HepG2 (cell line): Measurements from ENCODE around the gene ESYT3. TPM values are rescaled to one million over a fixed set of nuclear protein-coding genes. Genes with fewer than 3 reads are reported as not detected.

Experiments
- ADNP ChIP-seq: sonication (generic); formaldehyde crosslinking; IDR thresholded peaks from 2 replicates; pipeline ENCODE4 v1.4.0; 2020; ENCODE audit warnings: missing genetic modification reagents
- ATRX ChIP-seq: sonication (generic); formaldehyde crosslinking; IDR thresholded peaks from 2 replicates; pipeline ENCODE4 v1.4.0; 2020; ENCODE audit warnings: missing genetic modification reagents, borderline replicate concordance
- CCDC6 ChIP-seq: sonication (generic); formaldehyde crosslinking; IDR thresholded peaks from 2 replicates; pipeline ENCODE4 v1.8.1; 2022; ENCODE audit warnings: mild to moderate bottlenecking, missing genetic modification reagents, moderate library complexity
- ELF1 ChIP-seq: sonication (generic); formaldehyde crosslinking; IDR thresholded peaks from 2 replicates; pipeline ENCODE4 v1.4.0; 2020; ENCODE audit warnings: missing genetic modification reagents
- GATAD1 ChIP-seq: IDR thresholded peaks from 2 replicates; pipeline ENCODE4 v1.6.1; 2016; ENCODE audit warnings: missing genetic modification reagents, missing compliant biosample characterization
- HNF4A ChIP-seq: sonication (generic); formaldehyde crosslinking; IDR thresholded peaks from 2 replicates; pipeline ENCODE4 v1.4.0; 2020; ENCODE audit warnings: missing genetic modification reagents
- HNRNPK ChIP-seq: fragments of 200-400 bp; formaldehyde crosslinking; IDR thresholded peaks from 2 replicates; pipeline ENCODE4 v1.6.1; 2018; ENCODE audit warnings: low read length, low read depth, moderate library complexity, mild to moderate bottlenecking; ENCODE audit not compliant: poor library complexity, severe bottlenecking
- IRF2 ChIP-seq: IDR thresholded peaks from 2 replicates; pipeline ENCODE4 v1.6.1; 2018; ENCODE audit warnings: missing genetic modification reagents, missing compliant biosample characterization
- JUNB ChIP-seq: sonication (generic); formaldehyde crosslinking; IDR thresholded peaks from 2 replicates; pipeline ENCODE4 v1.8.0; 2022; ENCODE audit warnings: missing genetic modification reagents, mild to moderate bottlenecking, borderline replicate concordance
- JUND ChIP-seq: sonication (generic); formaldehyde crosslinking; IDR thresholded peaks from 2 replicates; pipeline ENCODE4 v1.8.0; 2022; ENCODE audit warnings: mild to moderate bottlenecking, missing genetic modification reagents
- NKX3-1 ChIP-seq: sonication (generic); formaldehyde crosslinking; IDR thresholded peaks from 2 replicates; pipeline ENCODE4 v1.5.0; 2020; ENCODE audit warnings: missing genetic modification reagents
- NONO ChIP-seq, 2 experiments: fragments of 450-650 bp in 1 of 2; sonication (generic) in 1 of 2; formaldehyde crosslinking in 1 of 2; IDR thresholded peaks in 1 of 2; conservative IDR thresholded peaks in 1 of 2; 2 replicates each; pipeline versions ENCODE4 v1.6.1 to v1.8.0; 2017 to 2022; ENCODE audit warnings: mild to moderate bottlenecking in 1 of 2, missing genetic modification reagents in 1 of 2, moderate library complexity in 1 of 2
- NR2F6 ChIP-seq, 2 experiments: IDR thresholded peaks; 2 replicates each; pipeline ENCODE4 v1.6.1; 2016; ENCODE audit warnings: antibody characterized with exemption in 1 of 2, mild to moderate bottlenecking in 1 of 2
- POLR2G ChIP-seq: fragments of 200-400 bp; formaldehyde crosslinking; IDR thresholded peaks from 2 replicates; pipeline ENCODE4 v1.6.1; 2018; ENCODE audit warnings: mild to moderate bottlenecking, low read depth, low read length, moderate library complexity
- SRSF1 ChIP-seq: fragments of 200-400 bp; formaldehyde crosslinking; optimal IDR thresholded peaks from 2 replicates; pipeline ENCODE3; 2017; ENCODE audit warnings: mild to moderate bottlenecking, low read depth, low read length, moderate library complexity
- TOE1 ChIP-seq: sonication (generic); formaldehyde crosslinking; IDR thresholded peaks from 2 replicates; pipeline ENCODE4 v1.4.0; 2020; ENCODE audit warnings: mild to moderate bottlenecking, missing genetic modification reagents
- ZBTB3 ChIP-seq: sonication (generic); formaldehyde crosslinking; IDR thresholded peaks from 2 replicates; pipeline ENCODE4 v1.4.0; 2020; ENCODE audit warnings: low read depth, mild to moderate bottlenecking, moderate library complexity, missing genetic modification reagents, borderline replicate concordance
- ZMYM3 ChIP-seq: sonication (generic); formaldehyde crosslinking; IDR thresholded peaks from 2 replicates; pipeline ENCODE4 v1.5.1; 2020; ENCODE audit warnings: mild to moderate bottlenecking, missing genetic modification reagents
- ZNF296 ChIP-seq: sonication (generic); formaldehyde crosslinking; conservative IDR thresholded peaks from 2 replicates; pipeline ENCODE4 v1.5.0; 2020; ENCODE audit warnings: mild to moderate bottlenecking, missing genetic modification reagents
- ZNF329 ChIP-seq: sonication (generic); formaldehyde crosslinking; IDR thresholded peaks from 2 replicates; pipeline ENCODE4 v1.9.0; 2021; ENCODE audit warnings: low read depth, mild to moderate bottlenecking, missing genetic modification reagents
- ZNF337 ChIP-seq: sonication (generic); formaldehyde crosslinking; IDR thresholded peaks from 2 replicates; pipeline ENCODE4 v1.5.1; 2020; ENCODE audit warnings: missing genetic modification reagents, low read depth, mild to moderate bottlenecking, borderline replicate concordance
- ZNF768 ChIP-seq: sonication (generic); formaldehyde crosslinking; IDR thresholded peaks from 2 replicates; pipeline ENCODE4 v1.4.0; 2020; ENCODE audit warnings: missing genetic modification reagents
- ZNF883 ChIP-seq: sonication (generic); formaldehyde crosslinking; IDR thresholded peaks from 2 replicates; pipeline ENCODE4 v1.5.1; 2020; ENCODE audit warnings: mild to moderate bottlenecking, missing genetic modification reagents; ENCODE audit errors: not compliant biosample characterization
- polyA plus RNA-seq, 8 experiments: library from polyadenylated mRNA; depleted of rRNA in 3 of 8; stranded (reverse) in 7 of 8; unstranded in 1 of 8; fragments of >200 nt; fragmentation: Illumina TruSeq in 4 of 8; extraction: Trizol in 4 of 8; gene quantifications; 2 replicates each; pipeline versions ENCODE4 v1.2.1 to v1.2.3, GENCODE V29; 2011 to 2016; ENCODE audit warnings: low read depth in 4 of 8, missing spikeins in 1 of 8, mixed read lengths in 1 of 8; ENCODE audit not compliant: insufficient read depth in 1 of 8
- total RNA-seq, 5 experiments: library from RNA; depleted of rRNA; stranded (reverse); fragments of >200 nt; fragmentation: Illumina TruSeq; extraction: Trizol; gene quantifications; 2 replicates each; pipeline ENCODE4 v1.2.3, GENCODE V29; 2016; ENCODE audit warnings: low read depth in 1 of 5
- TF ChIP-seq, protein P1 (sequence below): sonication (generic); formaldehyde crosslinking; IDR thresholded peaks from 2 replicates; pipeline ENCODE4 v1.4.0; 2020; ENCODE audit warnings: mild to moderate bottlenecking, missing genetic modification reagents
- TF ChIP-seq, protein P2 (sequence below): sonication (generic); formaldehyde crosslinking; IDR thresholded peaks from 2 replicates; pipeline ENCODE4 v1.5.1; 2020; ENCODE audit warnings: mild to moderate bottlenecking, missing genetic modification reagents, borderline replicate concordance
- TF ChIP-seq, protein P3 (sequence below): sonication (generic); formaldehyde crosslinking; IDR thresholded peaks from 2 replicates; pipeline ENCODE4 v1.5.1; 2020; ENCODE audit warnings: mild to moderate bottlenecking, missing genetic modification reagents

ESYT3 gene
- total and polyA plus RNA-seq, 2 of the 13 experiments (the other 11 are each of a cell fraction or from before 2014, with no cell fraction given), result 1.5 to 4.1 TPM

DNA sequence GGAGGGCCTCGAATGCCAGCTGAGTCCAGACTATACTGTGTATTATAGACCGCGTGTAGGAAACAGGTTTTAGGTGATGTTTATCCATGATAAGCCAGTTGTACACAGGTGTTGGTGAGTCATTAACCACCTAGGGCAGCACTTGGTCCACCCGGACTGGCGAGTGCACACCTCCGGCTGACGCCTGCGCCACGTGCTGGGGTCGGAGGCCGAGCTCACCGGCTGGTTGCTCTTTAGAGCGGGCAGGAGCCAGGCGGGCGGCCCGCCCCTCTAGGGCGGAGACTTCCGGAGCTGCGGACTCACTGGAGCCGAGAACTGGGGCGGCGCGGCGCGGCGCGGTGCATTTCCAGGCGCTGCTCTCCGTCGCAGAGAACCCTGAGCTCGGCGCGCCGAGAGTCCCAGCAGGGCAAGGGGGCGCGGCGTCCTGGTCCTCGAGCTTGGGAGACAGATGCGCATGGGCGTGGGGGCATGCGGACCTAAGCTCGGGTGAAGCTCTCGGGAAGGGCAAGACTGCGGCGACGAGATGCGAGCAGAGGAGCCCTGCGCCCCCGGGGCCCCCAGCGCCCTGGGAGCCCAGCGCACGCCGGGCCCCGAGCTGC lies at the start of gene ESYT3 (continued):
- TF ChIP-seq NONO (IDR thresholded peaks at IDR 0.05), result no peak
- peak; percentile 55 for TF ChIP-seq NONO (CRISPR knock-in tag; conservative IDR thresholded peaks at IDR 0.05)
- TF ChIP-seq, protein P1, sequence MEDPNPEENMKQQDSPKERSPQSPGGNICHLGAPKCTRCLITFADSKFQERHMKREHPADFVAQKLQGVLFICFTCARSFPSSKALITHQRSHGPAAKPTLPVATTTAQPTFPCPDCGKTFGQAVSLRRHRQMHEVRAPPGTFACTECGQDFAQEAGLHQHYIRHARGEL (CRISPR knock-in tag), result no peak
- TF ChIP-seq ZNF329 (CRISPR knock-in tag), result peak; percentile 79
- TF ChIP-seq POLR2G, result peak; percentile 44; the same call in 1 of the 2 replicates
- 0 out of 2 replicates have a peak, but pooled peaks have one; percentile 49 for TF ChIP-seq JUND (CRISPR knock-in tag)
- peak; percentile 23; the same call in 1 of the 2 replicates for TF ChIP-seq GATAD1 (CRISPR knock-in tag)
- TF ChIP-seq ATRX (CRISPR knock-in tag), result no peak
- peak; percentile 97 for TF ChIP-seq ZNF883 (CRISPR knock-in tag)
- peak; percentile 68 for TF ChIP-seq ELF1 (CRISPR knock-in tag)
- TF ChIP-seq NKX3-1, result peak; percentile 98
- TF ChIP-seq HNRNPK, result no peak
- TF ChIP-seq JUNB (CRISPR knock-in tag), result 0 out of 2 replicates have a peak, but pooled peaks have one; percentile 56
- TF ChIP-seq SRSF1, result no peak
- no peak for TF ChIP-seq IRF2 (CRISPR knock-in tag)
- peak; percentile 95 for TF ChIP-seq CCDC6
- 0 out of 2 replicates have a peak, but pooled peaks have one; percentile 15 for TF ChIP-seq ZNF337 (CRISPR knock-in tag)
- no peak for TF ChIP-seq ZMYM3 (CRISPR knock-in tag)
- TF ChIP-seq, protein P2, sequence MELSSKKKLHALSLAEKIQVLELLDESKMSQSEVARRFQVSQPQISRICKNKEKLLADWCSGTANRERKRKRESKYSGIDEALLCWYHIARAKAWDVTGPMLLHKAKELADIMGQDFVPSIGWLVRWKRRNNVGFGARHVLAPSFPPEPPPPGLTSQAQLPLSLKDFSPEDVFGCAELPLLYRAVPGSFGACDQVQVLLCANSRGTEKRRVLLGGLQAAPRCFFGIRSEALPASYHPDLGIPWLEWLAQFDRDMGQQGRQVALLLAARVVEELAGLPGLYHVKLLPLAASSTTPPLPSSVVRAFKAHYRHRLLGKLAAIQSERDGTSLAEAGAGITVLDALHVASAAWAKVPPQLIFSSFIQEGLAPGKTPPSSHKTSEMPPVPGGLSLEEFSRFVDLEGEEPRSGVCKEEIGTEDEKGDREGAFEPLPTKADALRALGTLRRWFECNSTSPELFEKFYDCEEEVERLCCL (CRISPR knock-in tag), result peak; percentile 87; the same call in 1 of the 2 replicates
- no peak for TF ChIP-seq ADNP (CRISPR knock-in tag)
- TF ChIP-seq TOE1 (CRISPR knock-in tag), result no peak; the same call in 1 of the 2 replicates
- TF ChIP-seq NR2F6 (IDR thresholded peaks at IDR 0.05), result peak; percentile 77
- TF ChIP-seq NR2F6 (CRISPR knock-in tag; IDR thresholded peaks at IDR 0.05), result peak; percentile 93
- TF ChIP-seq, protein P3, sequence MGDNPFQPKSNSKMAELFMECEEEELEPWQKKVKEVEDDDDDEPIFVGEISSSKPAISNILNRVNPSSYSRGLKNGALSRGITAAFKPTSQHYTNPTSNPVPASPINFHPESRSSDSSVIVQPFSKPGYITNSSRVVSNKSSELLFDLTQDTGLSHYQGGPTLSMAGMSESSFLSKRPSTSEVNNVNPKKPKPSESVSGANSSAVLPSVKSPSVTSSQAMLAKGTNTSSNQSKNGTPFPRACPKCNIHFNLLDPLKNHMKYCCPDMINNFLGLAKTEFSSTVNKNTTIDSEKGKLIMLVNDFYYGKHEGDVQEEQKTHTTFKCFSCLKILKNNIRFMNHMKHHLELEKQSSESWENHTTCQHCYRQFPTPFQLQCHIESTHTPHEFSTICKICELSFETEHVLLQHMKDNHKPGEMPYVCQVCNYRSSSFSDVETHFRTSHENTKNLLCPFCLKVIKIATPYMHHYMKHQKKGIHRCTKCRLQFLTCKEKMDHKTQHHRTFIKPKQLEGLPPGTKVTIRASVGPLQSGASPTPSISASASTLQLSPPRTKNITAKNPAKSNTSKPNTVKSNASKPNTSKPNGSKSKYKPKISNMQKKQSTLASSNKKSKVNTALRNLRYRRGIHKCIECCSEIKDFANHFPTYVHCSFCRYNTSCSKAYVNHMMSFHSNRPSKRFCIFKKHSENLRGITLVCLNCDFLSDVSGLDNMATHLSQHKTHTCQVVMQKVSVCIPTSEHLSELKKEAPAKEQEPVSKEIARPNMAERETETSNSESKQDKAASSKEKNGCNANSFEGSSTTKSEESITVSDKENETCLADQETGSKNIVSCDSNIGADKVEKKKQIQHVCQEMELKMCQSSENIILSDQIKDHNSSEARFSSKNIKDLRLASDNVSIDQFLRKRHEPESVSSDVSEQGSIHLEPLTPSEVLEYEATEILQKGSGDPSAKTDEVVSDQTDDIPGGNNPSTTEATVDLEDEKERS (CRISPR knock-in tag), result peak; percentile 95
- TF ChIP-seq ZNF768 (CRISPR knock-in tag), result peak; percentile 51; the same call in 1 of the 2 replicates
- TF ChIP-seq HNF4A (CRISPR knock-in tag), result peak; percentile 57; the same call in 1 of the 2 replicates
- 0 out of 2 replicates have a peak, but pooled peaks have one; percentile 53 for TF ChIP-seq ZBTB3 (CRISPR knock-in tag)
- TF ChIP-seq ZNF296 (CRISPR knock-in tag), result peak; percentile 85
